K562 (cell line): ENCODE data around the gene CRABP2. TPM values are rescaled to one million over a fixed set of nuclear protein-coding genes. Genes with fewer than 3 reads are reported as not detected.

Source experiments
- ATAC-seq: fragments of 200-7000 bp; cut with Tn5 transposase; 3 replicates; pipeline ENCODE4 v1.9.1; 2020; ENCODE audit warnings: moderate library complexity
- BruUV-seq: library from RNA; stranded (reverse); fragments of 400-500 nt; replicated peaks from 2 replicates; lab custom pipeline; 2021; lab: Mats Ljungman, UMichigan
- CTCF ChIA-PET: fragments of 300-600 bp; formaldehyde crosslinking; extraction: SDS; loops from one replicate; lab custom pipeline; 2021; ENCODE audit warnings: low intra/inter-chr PET ratio; lab: Yijun Ruan, JAX
- POLR2A ChIA-PET: fragments of 300-600, 350-650 bp; sonication (Branson Sonifier 250); formaldehyde crosslinking; extraction: SDS; loops from one replicate; lab custom pipeline; 2021; ENCODE audit warnings: antibody characterized with exemption, inconsistent platforms; lab: Yijun Ruan, JAX
- DNase-seq, 4 experiments: peaks; one replicate each; pipeline versions ENCODE4 v3.0.0 to v3.0.0-alpha.2; 2011 to 2018; ENCODE audit warnings: low spot score in 3 of 4, mixed read lengths in 3 of 4; ENCODE audit errors: extremely low read depth in 1 of 4
- FAIRE-seq: peaks from 2 replicates; lab custom pipeline; 2011; peaks lifted over from hg19 to GRCh38; lab: Jason Lieb, UNC
- H2AFZ ChIP-seq: 2 replicates; pipeline ENCODE4 v1.6.0; 2011; ENCODE audit warnings: low read depth, low read length, control low read depth, inconsistent platforms
- H3K27ac ChIP-seq: fragments of 200-600 bp; 3 replicates; pipeline ENCODE4 v1.8.0; 2011; ENCODE audit warnings: low read depth, mild to moderate bottlenecking, control low read depth, inconsistent platforms, low read length, moderate library complexity, mixed read lengths; ENCODE audit errors: extremely low read depth
- H3K27me3 ChIP-seq, 2 experiments: fragments of 300-600 bp in 1 of 2; 2 replicates in 1 of 2; 3 replicates in 1 of 2; pipeline versions ENCODE4 v1.6.0 to v1.8.0; 2011; ENCODE audit warnings: inconsistent platforms in 2 of 2, low read length in 2 of 2, mild to moderate bottlenecking in 1 of 2, mixed read lengths in 1 of 2, moderate library complexity in 1 of 2; ENCODE audit not compliant: control insufficient read depth in 2 of 2, insufficient read depth in 2 of 2
- H3K36me3 ChIP-seq: fragments of 300-600 bp; 3 replicates; pipeline ENCODE4 v1.8.0; 2011; ENCODE audit warnings: mild to moderate bottlenecking, low read length, inconsistent platforms; ENCODE audit not compliant: control insufficient read depth, insufficient read depth
- H3K4me1 ChIP-seq, 2 experiments: fragments of 200-600 bp in 1 of 2; replicated peaks in 1 of 2; 2 replicates in 1 of 2; 3 replicates in 1 of 2; pipeline versions ENCODE4 v1.5.1 to v1.8.0; 2011; ENCODE audit warnings: inconsistent platforms in 2 of 2, low read length in 2 of 2, mild to moderate bottlenecking in 1 of 2, mixed read lengths in 1 of 2, moderate library complexity in 1 of 2; ENCODE audit not compliant: control insufficient read depth in 2 of 2, insufficient read depth in 2 of 2
- H3K4me2 ChIP-seq: 2 replicates; pipeline ENCODE4 v1.6.1; 2011; ENCODE audit warnings: low read length, control low read depth, inconsistent platforms, mixed read lengths; ENCODE audit not compliant: insufficient read depth
- H3K4me3 ChIP-seq: fragments of 200-600 bp; sonication (generic), shearing (Covaris generic); 2 replicates; pipeline ENCODE4 v1.5.1; 2016; ENCODE audit warnings: control low read depth, inconsistent platforms
- H3K79me2 ChIP-seq: fragments of 200-600 bp; 3 replicates; pipeline ENCODE4 v1.8.0; 2011; ENCODE audit warnings: low read length, inconsistent platforms; ENCODE audit not compliant: control insufficient read depth, insufficient read depth
- H3K9ac ChIP-seq, 2 experiments: 2 replicates each; pipeline versions ENCODE4 v1.6.0 to v1.6.1; 2011; ENCODE audit warnings: low read depth in 2 of 2, low read length in 2 of 2, control low read depth in 1 of 2, inconsistent platforms in 1 of 2, mild to moderate bottlenecking in 1 of 2, mixed read lengths in 1 of 2; ENCODE audit not compliant: insufficient read depth in 1 of 2
- H3K9me1 ChIP-seq: one replicate; pipeline ENCODE4 v1.6.0; 2011; ENCODE audit warnings: inconsistent platforms, mild to moderate bottlenecking, low read length, moderate library complexity; ENCODE audit not compliant: control insufficient read depth, insufficient read depth
- H3K9me3 ChIP-seq: replicated peaks from 2 replicates; pipeline ENCODE4 v1.5.1; 2011; ENCODE audit warnings: low read depth, low read length, inconsistent platforms; ENCODE audit not compliant: control insufficient read depth, insufficient read depth
- H4K20me1 ChIP-seq: replicated peaks from 2 replicates; pipeline ENCODE4 v1.6.1; 2011; ENCODE audit warnings: low read length, inconsistent platforms, mixed read lengths; ENCODE audit not compliant: control insufficient read depth, insufficient read depth
- CEBPZ ChIP-seq: fragments of 150-350 bp; IDR thresholded peaks from 2 replicates; pipeline ENCODE4 v1.6.1; 2014; ENCODE audit warnings: low read depth, mild to moderate bottlenecking, low read length, borderline replicate concordance
- FIP1L1 ChIP-seq: fragments of 200-400 bp; formaldehyde crosslinking; IDR thresholded peaks from 2 replicates; pipeline ENCODE4 v1.6.1; 2018; ENCODE audit warnings: mild to moderate bottlenecking, low read depth, low read length; ENCODE audit not compliant: poor library complexity, severe bottlenecking
- HIVEP1 ChIP-seq: fragments of 250-450 bp; sonication (Bioruptor Pico); IDR thresholded peaks from 2 replicates; pipeline ENCODE4 v1.4.0; 2020; ENCODE audit warnings: mild to moderate bottlenecking
- KAT8 ChIP-seq: fragments of 450-650 bp; IDR thresholded peaks from 2 replicates; pipeline ENCODE4 v1.6.1; 2016; ENCODE audit warnings: low read depth, mild to moderate bottlenecking
- KDM2B ChIP-seq: fragments of 250-450 bp; sonication (Bioruptor Pico); IDR thresholded peaks from 2 replicates; pipeline ENCODE4 v1.8.0; 2021; ENCODE audit warnings: mild to moderate bottlenecking, moderate library complexity
- KDM5B ChIP-seq: fragments of 200-600 bp; sonication (generic); IDR thresholded peaks from 2 replicates; pipeline ENCODE4 v1.6.1; 2012; ENCODE audit warnings: low read depth, mild to moderate bottlenecking, moderate library complexity, low read length, control low read depth, inconsistent platforms; ENCODE audit not compliant: insufficient replicate concordance
- MEF2D ChIP-seq: conservative IDR thresholded peaks from 2 replicates; pipeline ENCODE4 v1.6.1; 2016; ENCODE audit warnings: low read depth, missing genetic modification characterization, missing compliant biosample characterization
- MTA1 ChIP-seq: fragments of 450-650 bp; IDR thresholded peaks from 2 replicates; pipeline ENCODE4 v1.6.1; 2017; ENCODE audit warnings: borderline replicate concordance
- PREB ChIP-seq: sonication (generic); formaldehyde crosslinking; IDR thresholded peaks from 2 replicates; pipeline ENCODE4 v1.8.1; 2023; ENCODE audit warnings: mild to moderate bottlenecking, missing genetic modification reagents
- ZNF398 ChIP-seq: fragments of 250-450 bp; sonication (Bioruptor Pico); IDR thresholded peaks from 2 replicates; pipeline ENCODE4 v1.8.0; 2021; ENCODE audit warnings: moderate library complexity, mild to moderate bottlenecking, inconsistent platforms
- ZNF696 ChIP-seq: fragments of 250-450 bp; sonication (Bioruptor Pico); conservative IDR thresholded peaks from 2 replicates; pipeline ENCODE4 v1.4.0; 2020; ENCODE audit warnings: mild to moderate bottlenecking, moderate library complexity
- ZNF76 ChIP-seq: fragments of 250-450 bp; sonication (Bioruptor Pico); IDR thresholded peaks from 2 replicates; pipeline ENCODE4 v1.4.0; 2020; ENCODE audit warnings: mild to moderate bottlenecking, moderate library complexity, borderline replicate concordance
- WGBS: fragments of 100-300 bp; shearing (Covaris generic); methylation state at CpG from one replicate; pipeline ENCODE4 v1.1.6; 2016; ENCODE audit warnings: low coverage, mixed read lengths; ENCODE audit not compliant: insufficient coverage; ENCODE audit errors: missing lambda C conversion rate; 5-methylcytosine and 5-hydroxymethylcytosine counted together
- in situ Hi-C: fragments of 300-500 bp; cut with MboI; formaldehyde crosslinking; loops from 4 replicates; pipeline ENCODE4 v1.15.0; 2018; ENCODE audit warnings: inconsistent platforms, mixed read lengths
- intact Hi-C: fragments of 100-400 bp; cut with micrococcal nuclease; formaldehyde crosslinking; loops from 2 replicates; pipeline ENCODE4 v1.14.2; 2022
- polyA plus RNA-seq, 8 experiments: library from polyadenylated mRNA; depleted of rRNA in 4 of 8; stranded (reverse) in 5 of 8; unstranded in 3 of 8; fragments of >200 nt; fragmentation: Nextera tagmentation in 2 of 8; fragmentation: Illumina TruSeq in 1 of 8; extraction: Ambion mirVana in 2 of 8; extraction: Trizol in 1 of 8; gene quantifications; 2 replicates each; pipeline versions ENCODE4 v1.2.1 to v1.2.3, GENCODE V29; 2011 to 2014; ENCODE audit warnings: inconsistent platforms in 1 of 8, missing spikeins in 1 of 8
- total RNA-seq, 7 experiments: library from RNA; depleted of rRNA in 6 of 7; stranded (reverse); fragments of >200 nt in 6 of 7; fragmentation: Illumina TruSeq in 2 of 7; extraction: Trizol in 2 of 7; gene quantifications; 2 replicates each; pipeline versions ENCODE4 v1.2.1 to v1.2.3, GENCODE V29; 2011 to 2021; ENCODE audit warnings: low replicate concordance in 1 of 7

CRABP2 gene
- total and polyA plus RNA-seq, 9 of the 15 experiments (the other 6 are each of a cell fraction or from before 2014, with no cell fraction given), result 0.30 to 2.5 (median 0.82) TPM

- peak; percentile 93 for FAIRE-seq
- TSS peak; percentile 75 for BruUV-seq
- TF ChIP-seq KDM5B, result peak; percentile 64
- TF ChIP-seq ZNF398 (CRISPR knock-in tag), result no peak
- no peak for TF ChIP-seq MEF2D (tag)
- TF ChIP-seq KAT8, result no peak
- no peak for TF ChIP-seq KDM2B (CRISPR knock-in tag)
- no peak for TF ChIP-seq ZNF696
- TF ChIP-seq PREB (CRISPR knock-in tag), result no peak
- no peak for TF ChIP-seq CEBPZ
- TF ChIP-seq ZNF76 (CRISPR knock-in tag), result no peak
- peak; percentile 98 for TF ChIP-seq MTA1
- no peak for TF ChIP-seq HIVEP1 (CRISPR knock-in tag)
- no peak for TF ChIP-seq FIP1L1
These were observed 23.4 kb upstream of the CRABP2 start, which contains the start of gene ISG20L2 for GRCh38 chr1:156728599-156729462. Gene ISG20L2, minus strand, starts transcription at chr1:156728766. Its CDS starts 1,114 bp downstream, at chr1:156727652.

More at GRCh38 chr1:156728599-156729462, 23.4 kb upstream of the CRABP2 start, which contains the start of gene ISG20L2:
- CTCF ChIA-PET, result interaction anchor here (1.1 to 6.9 kb wide), 2 partner anchors 38 to 39 kb away, joined by 3 to 143 read pairs; partner anchors contain the start of gene PRCC
- Histone ChIP-seq H3K27me3 (no peaks in the 10 kb centered on the region; a peak in 1 of 5 replicates), H4K20me1 (peaks cover 31% of the 10 kb centered on the region), H3K9me1 (no peaks in the 10 kb centered on the region), H3K4me3 (peak within 1 kb of the TSS; percentile 76), H3K27ac (peak within 1 kb of the TSS; percentile 82), H2AFZ (peak within 1 kb of the TSS; percentile 88), H3K36me3 (peaks cover 74% of the 10 kb centered on the region), H3K9ac (peak within 1 kb of the TSS; percentile 91 to 99), H3K4me1 (peaks cover 13 to 17% of the 10 kb centered on the region in 2 experiments; a peak in 4 of 5 replicates), H3K9me3 (no peaks in the 10 kb centered on the region), H3K4me2 (peak within 1 kb of the TSS; percentile 100), H3K79me2 (peaks cover 69% of the 10 kb centered on the region)
- peak; percentile 92 to 99 (median 92) for DNase-seq
- intact Hi-C loops, result loop anchor here (1.0 to 5.0 kb wide), 3 partner anchors 12 to 193 kb away; partner anchors contain the start of genes LRRC71 and MRPL24
- peak; percentile 88 for ATAC-seq
- POLR2A ChIA-PET, result interaction anchor here (0.6 to 5.0 kb wide), 32 partner anchors 8 to 335 kb away, joined by 3 to 60 read pairs (median 4); partner anchors contain the start of genes HDGF, INSRR, MEF2D and MRPL24
- WGBS, result 2% methylated on average over 35 of the region's 57 CpGs
- in situ Hi-C loops, result loop anchor here (5.0 to 25.0 kb wide), 3 partner anchors 38 to 1417 kb away; partner anchors contain the start of genes FDPS, NTRK1, PKLR and PRCC
